ENCODE results near the gene UTP18.
"Not testable (repeated sequence)": the region's sequence is repeated elsewhere in the genome, so short reads cannot be mapped to it uniquely, and the experiment has no call there.

UTP18 gene

GRCh38 chr17:51299859-51300258 lies 39.5 kb downstream of the UTP18 start:
- H3K4me3 ChIP-seq (replicated peaks; ENCODE audit: low read depth, low read length) = no peak overlapping the region
- no peak for DNase-seq (ENCODE audit: low read depth)
- TF ChIP-seq CTCF (IDR thresholded peaks at IDR 0.05; ENCODE audit: low read length, missing control alignments) = no peak

DNA sequence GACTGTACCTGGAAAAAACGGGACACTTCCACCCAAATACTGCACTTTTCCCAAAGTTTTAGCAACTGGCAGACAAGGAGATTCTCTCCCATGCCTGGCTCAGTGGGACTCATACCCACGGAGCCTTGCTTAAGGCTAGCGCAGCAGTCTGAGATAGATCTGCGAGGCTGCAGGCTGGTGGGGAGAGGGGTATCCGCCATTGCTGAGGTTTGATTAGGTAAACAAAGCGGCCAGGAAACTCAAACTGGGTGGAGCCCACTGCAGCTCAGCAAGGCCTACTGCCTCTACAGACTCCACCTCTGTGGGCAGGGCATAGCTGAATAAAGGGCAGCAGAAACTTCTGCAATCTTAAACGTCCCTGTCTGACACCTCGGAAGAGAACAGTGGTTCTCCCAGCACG lies 44.8 kb downstream of the UTP18 start:
- H3K4me3 ChIP-seq (replicated peaks; ENCODE audit: low read depth, low read length) = no peak overlapping the region
- DNase-seq (ENCODE audit: low read depth) = no peak
- TF ChIP-seq CTCF (IDR thresholded peaks at IDR 0.05; ENCODE audit: low read length, missing control alignments) = no peak

- not testable (repeated sequence) for DNase-seq (ENCODE audit: low read depth); H3K4me3 ChIP-seq (replicated peaks; ENCODE audit: low read depth, low read length)
Measured at GRCh38 chr17:51312003-51312402, 51.7 kb downstream of the UTP18 start.

DNA sequence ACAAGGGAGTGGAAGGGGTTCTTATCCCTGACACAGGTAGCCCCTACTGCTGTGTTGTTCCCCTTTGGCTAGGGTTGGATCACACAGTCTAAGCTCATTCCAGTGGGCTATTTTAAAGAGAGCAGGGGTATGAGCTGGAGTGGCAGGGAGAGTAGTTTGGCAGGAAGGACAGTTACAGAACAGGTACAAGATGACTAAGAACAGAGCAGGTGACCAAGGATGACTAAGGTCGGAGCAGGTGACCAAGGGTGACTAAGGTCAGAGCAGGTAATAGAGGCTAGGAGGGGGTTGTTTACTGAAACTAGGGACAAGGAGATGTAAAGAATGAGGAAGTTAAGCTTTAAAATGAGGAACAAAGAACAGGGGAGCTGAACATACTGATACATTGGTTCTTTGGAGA lies 58.8 kb downstream of the UTP18 start:
- no peak for DNase-seq (ENCODE audit: low read depth)
- no peak for TF ChIP-seq CTCF (IDR thresholded peaks at IDR 0.05; ENCODE audit: low read length, missing control alignments)
- no peak overlapping the region for H3K4me3 ChIP-seq (replicated peaks; ENCODE audit: low read depth, low read length)

DNA sequence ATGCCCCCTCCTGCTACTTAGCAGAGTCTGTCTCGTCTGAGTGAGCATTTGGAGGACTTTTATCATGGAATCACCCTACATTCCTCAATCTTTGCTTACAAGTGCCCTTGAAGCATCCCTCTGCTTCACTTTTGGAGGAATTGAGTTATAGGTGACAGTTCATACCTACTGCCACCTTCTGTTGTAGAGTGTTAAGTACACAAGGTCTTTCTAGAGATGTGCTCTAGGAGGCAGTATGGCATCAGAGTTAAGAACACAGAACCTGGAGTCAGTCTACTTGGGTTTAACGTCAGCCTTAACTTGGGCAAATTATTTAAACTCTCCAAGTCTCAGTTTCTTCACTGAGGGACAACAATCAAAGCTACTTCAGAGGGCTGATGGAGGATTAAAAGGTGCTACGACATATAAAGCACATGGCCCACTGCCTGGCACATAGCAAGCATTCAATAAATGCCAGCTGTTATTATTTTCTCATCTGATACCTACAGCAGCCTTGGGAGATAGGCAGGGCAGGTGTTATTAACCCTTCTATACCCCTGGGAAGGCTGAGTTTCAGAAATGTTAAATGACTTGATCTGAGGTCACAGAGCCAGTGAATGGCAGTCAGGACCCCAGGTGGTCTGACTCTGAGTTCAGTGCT lies 62.2 kb downstream of the UTP18 start:
- no peak overlapping the region for H3K4me3 ChIP-seq (replicated peaks; ENCODE audit: low read depth, low read length)
- peak; percentile 68 for TF ChIP-seq CTCF (IDR thresholded peaks at IDR 0.05; ENCODE audit: low read length, missing control alignments)
- DNase-seq (ENCODE audit: low read depth) = peak; percentile 52

- no peak for TF ChIP-seq CTCF (IDR thresholded peaks at IDR 0.05; ENCODE audit: low read length, missing control alignments)
Measured at GRCh38 chr17:51325471-51325870, 65.1 kb downstream of the UTP18 start.

DNA sequence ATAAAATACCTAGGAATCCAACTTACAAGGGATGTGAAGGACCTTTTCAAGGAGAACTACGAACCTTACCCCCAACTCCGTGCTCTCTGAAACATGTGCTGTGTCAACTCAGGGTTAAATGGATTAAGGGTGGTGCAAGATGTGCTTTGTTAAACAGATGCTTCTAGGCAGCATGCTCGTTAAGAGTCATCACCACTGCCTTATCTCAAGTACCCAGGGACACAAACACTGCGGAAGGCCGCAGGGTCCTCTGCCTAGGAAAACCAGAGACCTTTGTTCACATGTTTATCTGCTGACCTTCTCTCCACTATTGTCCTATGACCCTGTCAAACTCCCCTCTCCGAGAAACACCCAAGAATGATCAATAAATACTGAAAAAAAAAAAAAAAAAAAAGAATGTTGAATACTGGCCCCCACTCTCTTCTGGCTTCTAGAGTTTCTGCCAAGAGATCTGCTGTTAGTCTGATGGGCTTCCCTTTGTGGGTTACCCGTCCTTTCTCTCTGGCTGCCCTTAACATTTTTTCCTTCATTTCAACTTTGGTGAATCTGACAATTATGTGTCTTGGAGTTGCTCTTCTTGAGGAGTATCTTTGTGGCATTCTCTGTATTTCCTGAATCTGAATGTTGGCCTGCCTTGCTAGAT lies 70.6 kb downstream of the UTP18 start:
- DNase-seq (ENCODE audit: low read depth); H3K4me3 ChIP-seq (replicated peaks; ENCODE audit: low read depth, low read length): not testable (repeated sequence)

More at GRCh38 chr17:51325471-51325870, 65.1 kb downstream of the UTP18 start:
- DNase-seq (ENCODE audit: low read depth) = no peak
- H3K4me3 ChIP-seq (replicated peaks; ENCODE audit: low read depth, low read length) = no peak overlapping the region

GRCh38 chr17:51335006-51335590 lies 74.8 kb downstream of the UTP18 start:
- H3K4me3 ChIP-seq (replicated peaks; ENCODE audit: low read depth, low read length) = no peak overlapping the region
- no peak for TF ChIP-seq CTCF (IDR thresholded peaks at IDR 0.05; ENCODE audit: low read length, missing control alignments)
- no peak for DNase-seq (ENCODE audit: low read depth)
